DMS153 (cell line): ENCODE measurements around the gene DENND5B.
A peak's percentile ranks its signal among the peaks of the same experiment; 100 is the strongest.
"Not testable (repeated sequence)": the region's sequence is repeated elsewhere in the genome, so short reads cannot be mapped to it uniquely, and the experiment has no call there.

Experiments
- DNase-seq: peaks from one replicate; lab custom pipeline; 2025; lab: John Stamatoyannopoulos, UW

Gene DENND5B

GRCh38 chr12:31591380-31591901, 505 bp upstream of the DENND5B start:
- no peak for DNase-seq

GRCh38 chr12:31589904-31590641, 863 bp downstream of the DENND5B start:
- peak; percentile 12 for DNase-seq

DNA sequence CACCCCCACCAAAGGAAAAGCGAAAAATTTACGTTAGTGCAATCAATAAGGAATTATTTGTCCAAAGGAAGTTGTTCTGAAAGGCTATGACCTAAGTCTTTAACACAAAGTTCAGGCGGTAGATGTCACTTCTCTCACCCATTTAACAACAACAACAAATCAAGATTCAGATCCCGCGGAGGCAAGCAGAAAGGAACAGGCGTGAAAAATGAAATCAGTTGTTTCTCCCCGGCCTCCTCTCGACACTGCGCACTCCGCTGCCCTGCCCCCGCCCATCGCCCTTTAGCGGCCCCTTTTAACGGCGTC, 1.4 kb downstream of the DENND5B start:
- no peak for DNase-seq

DNA sequence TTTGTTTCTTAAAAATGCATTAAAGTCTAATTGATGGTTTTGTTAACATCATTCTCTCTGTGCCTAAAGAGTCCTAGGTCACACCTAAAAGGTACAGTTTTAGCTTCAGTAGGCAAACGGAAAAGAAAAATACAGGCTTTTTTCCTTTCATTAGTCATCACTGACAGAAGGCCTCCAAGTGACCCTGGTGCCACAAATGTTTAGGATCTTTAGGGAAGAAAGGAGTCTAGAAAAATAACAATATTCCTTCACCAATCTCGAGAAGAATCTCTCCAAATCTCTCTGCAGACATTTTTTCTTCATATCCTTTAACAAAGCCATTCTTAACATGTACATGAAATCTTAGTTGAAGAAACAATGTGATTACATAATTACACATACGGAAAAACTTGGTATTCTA, 2.0 kb downstream of the DENND5B start:
- DNase-seq = no peak

GRCh38 chr12:31586728-31587127, 4.2 kb downstream of the DENND5B start:
- no peak for DNase-seq

DNA sequence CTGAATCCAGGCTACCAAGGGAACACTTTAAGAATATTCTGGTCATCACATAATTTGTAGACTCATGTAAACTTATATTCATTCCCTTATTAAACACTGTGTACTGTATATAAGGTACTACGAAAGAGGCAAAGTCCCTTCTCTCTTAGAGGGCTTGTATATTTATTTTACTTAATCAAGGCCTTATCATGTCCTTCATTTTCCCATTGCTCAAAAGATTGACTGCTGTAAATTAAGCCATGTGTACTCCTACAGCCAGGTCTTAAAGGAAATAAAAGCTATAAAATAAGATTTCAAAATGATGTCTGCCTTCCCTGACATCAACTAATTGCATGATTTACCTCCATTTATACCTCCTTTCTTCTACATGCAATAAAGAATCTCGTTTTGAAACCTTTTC, 5.0 kb downstream of the DENND5B start:
- DNase-seq = no peak

DNA sequence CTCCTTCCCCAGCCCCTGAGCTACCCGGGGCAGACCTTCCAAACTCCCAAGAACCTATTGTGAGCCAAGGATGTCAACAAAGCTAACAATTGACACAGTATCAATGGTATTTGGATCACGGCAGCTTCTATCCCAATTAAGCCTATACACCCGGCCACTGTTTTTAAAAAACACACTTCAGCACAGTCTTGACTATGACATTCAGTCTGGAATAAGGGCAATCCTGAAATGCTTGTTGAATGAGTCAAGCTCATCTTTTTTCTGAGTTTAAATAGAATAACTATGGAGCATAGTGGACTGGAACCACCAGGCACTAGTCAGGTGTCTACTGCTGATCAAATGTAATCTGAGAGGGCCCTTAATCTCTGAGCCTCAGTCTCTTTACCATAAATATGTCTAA, 5.7 kb downstream of the DENND5B start:
- DNase-seq = no peak

GRCh38 chr12:31584782-31585181, 6.2 kb downstream of the DENND5B start:
- no peak for DNase-seq

DNA sequence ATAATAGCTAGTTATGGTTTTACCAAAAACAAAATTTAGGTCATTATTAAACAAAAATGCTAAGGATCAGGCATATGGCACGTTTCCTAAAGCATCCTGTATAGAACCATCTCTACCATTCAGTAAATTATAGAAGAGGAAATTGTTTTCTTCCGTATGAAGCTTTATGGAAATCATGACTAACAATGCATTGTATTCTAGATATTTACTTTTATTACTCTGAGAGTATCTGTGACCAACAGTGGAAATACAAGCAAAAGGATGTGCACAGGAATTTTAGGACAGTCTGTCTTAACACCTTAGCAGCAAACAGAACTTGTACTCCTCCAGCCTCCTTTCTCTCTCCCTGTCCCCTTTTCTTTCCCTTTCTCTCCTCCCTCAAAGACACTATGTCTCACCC, 7.1 kb downstream of the DENND5B start:
- no peak for DNase-seq

- DNase-seq = no peak
Measured at GRCh38 chr12:31582155-31582554, 8.8 kb downstream of the DENND5B start.

DNA sequence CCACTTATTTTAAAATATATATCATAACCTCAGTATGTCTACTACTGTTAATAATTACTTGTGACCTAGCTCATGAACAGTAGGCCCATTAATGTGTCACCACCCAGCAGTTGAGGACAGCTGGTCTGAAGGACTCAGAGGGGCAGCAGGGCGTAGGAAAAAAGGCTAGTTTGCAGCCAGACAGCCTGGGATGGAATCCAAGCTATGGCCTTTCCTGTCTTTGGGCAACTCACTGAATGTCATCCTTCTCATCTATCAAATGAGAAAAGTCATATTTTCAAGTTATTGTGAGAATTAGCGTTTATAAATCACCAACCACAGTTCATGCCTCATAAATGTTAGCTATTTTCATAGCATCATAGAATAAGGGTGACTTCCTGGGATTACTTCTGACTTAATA, 12.3 kb downstream of the DENND5B start:
- no peak for DNase-seq

- DNase-seq = no peak
Measured at GRCh38 chr12:31574803-31575575, 15.9 kb downstream of the DENND5B start.

DNA sequence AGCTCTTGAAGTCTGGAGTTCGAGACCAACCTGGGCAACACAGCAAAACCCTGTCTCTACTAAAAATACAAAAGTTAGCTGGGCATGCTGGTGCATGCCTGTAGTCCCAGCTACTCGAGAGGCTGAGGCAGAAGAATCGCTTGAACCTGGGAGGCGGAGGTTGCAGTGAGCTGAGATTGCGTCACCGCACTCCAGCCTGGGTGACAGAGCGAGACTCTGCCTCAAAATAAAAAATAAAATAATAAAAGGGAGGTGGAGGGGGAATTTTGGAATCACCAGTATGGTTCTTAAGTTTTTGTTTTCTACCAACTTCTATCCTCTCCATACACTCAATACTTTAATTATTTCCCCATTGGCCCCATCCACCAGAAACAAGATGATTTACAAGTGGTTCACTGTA, 16.6 kb downstream of the DENND5B start:
- not testable (repeated sequence) for DNase-seq

DNA sequence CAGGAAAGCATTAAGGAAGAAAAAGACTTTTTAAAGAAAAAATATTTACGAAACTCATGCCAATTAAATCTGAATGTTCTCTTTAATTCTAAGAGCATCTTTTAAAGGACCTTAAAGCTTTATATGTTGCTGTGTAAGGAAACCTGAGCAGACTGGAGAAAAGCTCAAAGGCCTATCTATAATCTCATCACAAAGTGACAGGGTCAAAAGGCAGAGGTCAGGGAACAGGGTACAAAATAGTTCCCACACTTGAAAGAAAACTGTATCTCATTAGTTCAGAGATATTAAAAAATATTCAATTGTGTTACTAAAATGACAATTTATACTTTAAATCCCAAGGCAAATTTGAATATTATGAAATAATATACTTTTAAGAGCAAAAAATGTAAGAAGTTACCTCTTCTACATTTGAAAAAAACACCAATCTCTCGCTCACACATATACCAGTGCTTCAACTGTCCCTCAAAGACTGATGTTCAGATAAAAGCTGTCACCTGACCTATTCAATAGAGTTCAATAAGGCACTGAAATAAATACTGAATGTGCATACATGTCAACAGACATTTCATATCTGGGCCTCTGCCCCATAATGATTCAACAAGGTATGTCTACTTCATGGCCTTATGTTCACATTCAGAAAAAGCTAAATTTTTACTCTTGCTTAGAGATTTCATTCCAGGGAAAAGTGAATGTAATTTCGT, 17.9 kb downstream of the DENND5B start:
- DNase-seq = no peak

DNA sequence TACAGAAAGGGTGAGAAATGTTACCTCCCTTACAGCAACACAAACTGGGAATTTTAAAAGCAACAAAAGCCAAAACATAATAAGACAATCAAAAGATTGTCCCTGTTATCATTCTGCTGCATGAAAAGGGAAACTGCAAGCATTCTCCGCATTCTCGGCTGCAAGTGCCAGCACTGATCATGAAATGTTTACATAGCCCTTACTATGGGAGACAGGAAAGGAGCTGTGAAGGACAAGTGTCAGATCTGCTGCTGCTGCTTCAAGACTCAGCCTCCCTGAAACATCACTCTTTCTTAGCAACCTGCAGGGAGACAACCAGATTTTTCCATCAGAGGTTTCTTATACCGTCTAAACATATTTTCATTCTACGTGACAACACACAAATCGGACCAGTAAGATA, 20.1 kb downstream of the DENND5B start:
- DNase-seq = no peak

- not testable (repeated sequence) for DNase-seq
Measured at GRCh38 chr12:31569517-31569916, 21.4 kb downstream of the DENND5B start.

DNA sequence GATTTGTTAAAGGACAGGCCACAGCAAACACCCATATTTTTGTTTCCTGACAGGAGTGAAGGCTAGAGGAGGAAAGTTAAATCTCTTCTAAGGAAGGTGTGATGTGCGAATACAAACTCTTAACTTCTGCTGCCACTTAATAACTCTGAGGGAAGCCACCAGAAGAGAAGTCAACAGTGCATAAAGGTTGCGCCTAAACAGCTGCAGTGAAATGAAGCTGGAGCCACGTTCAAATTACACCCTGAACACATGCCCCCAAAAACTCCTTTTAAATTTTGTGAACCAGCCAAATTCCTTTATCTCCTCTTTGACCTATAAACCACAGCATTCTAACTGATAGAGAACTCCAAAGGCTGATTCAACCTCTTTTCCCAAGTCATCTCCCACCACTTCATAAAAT, 22.4 kb downstream of the DENND5B start:
- DNase-seq = no peak

DNA sequence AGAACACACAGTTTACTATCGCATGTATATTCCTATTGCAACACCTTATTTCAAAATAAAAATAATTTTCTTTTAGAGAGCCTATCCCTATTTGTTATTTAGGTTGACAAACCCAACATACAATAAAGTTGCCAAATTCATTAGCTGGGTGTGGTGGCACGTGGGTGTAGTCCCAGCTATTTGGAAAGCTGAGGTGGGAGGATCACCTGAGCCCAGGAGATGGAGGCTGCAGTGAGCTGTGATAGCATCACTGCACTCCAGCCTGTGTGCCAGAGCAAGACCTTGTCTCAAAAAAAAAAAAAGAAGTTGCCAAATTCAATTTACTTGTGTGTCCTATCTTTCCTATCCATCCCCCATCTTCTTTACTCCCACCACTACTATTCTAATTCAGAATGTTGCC, 23.9 kb downstream of the DENND5B start:
- DNase-seq = no peak

GRCh38 chr12:31566547-31566946, 24.4 kb downstream of the DENND5B start:
- no peak for DNase-seq

GRCh38 chr12:31562594-31563328, 28.2 kb downstream of the DENND5B start:
- DNase-seq = no peak

DNA sequence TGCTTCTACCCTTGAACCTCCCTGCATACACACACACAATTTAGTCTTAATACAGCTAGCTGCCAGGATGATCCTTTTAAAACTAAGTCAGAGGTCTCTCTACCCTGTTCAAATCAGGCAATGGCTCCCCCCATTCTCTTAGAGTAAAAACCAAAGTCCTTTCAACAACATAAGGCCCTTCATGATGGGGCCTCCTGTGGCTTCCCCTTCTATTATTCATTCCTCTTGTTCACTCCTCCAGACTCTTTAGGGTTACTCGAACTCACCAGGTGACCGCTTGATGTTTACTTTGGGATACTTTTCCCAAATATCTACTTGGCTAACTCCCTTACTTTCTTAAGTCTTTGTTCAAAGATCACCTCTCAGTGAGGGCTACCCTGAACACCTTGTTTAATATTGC, 30.4 kb downstream of the DENND5B start:
- DNase-seq = no peak

DNA sequence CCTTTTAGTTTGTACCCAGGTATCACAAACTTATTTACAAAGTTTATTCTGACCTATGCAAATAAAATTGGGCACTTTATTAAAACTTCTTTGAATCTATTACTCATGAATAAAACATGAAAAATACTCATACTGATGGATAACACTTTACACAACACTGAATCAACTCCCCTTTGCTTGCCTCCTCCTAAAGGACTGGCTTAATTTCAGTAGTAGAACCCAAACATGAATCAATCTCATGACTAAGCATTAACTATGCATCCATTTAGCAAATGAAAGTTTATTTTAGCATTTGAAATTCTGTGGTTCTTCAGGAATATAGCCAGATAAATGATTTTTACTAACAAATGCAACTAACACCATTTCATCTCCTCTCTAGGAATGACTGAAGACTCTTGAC, 32.4 kb downstream of the DENND5B start:
- DNase-seq = no peak
